Breast epithelium (tissue), 3 donors: ENCODE data around the gene SIK2.

Experiments used
- POLR2AphosphoS5 ChIP-seq, 3 donors: sonication (generic); formaldehyde crosslinking; IDR thresholded peaks; one replicate each; pipeline ENCODE4 v1.6.1; 2017; ENCODE audit warnings: antibody characterized with exemption in 3 of 3
- TF ChIP-seq, protein P1 (sequence below), 3 donors: fragments of 450-650 bp; IDR thresholded peaks; one replicate each; pipeline ENCODE4 v1.5.1; 2016 to 2017; ENCODE audit warnings: antibody characterized with exemption in 3 of 3, mild to moderate bottlenecking in 3 of 3, moderate library complexity in 3 of 3

DNA sequence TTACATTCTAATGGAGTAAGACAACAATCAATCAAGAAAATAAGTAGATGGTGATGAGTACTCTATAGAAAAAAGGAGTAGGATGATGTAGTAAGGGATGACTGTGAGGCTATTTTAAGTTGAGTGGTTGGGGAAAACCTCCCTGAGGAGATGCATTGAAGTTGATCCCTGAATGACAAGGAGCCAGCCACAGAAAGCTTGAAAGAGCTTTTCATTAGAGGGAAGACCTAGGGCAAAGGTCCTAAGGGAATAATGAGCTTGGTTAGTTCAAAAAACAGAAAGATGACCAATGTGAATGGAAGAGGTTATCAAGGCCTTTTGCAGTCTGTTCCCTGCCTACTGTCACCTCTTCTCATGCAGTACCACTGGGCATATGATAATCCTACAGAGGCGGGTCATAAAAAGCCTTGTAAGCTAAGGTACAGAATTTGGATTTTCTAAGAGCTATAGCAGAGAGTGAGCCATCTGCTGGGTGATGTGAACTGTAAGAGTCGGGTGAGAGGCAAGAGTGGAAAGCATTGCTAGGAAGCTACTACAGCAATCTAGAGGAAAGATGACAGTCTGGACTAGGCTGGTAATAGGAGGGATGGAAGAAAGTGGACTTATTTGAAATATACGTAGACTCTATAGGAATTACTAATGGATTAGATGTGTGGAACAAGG is 160.9 kb downstream of the SIK2 start:
- TF ChIP-seq POLR2AphosphoS5 (IDR thresholded peaks at IDR 0.05), result no peak
- TF ChIP-seq, protein P1, sequence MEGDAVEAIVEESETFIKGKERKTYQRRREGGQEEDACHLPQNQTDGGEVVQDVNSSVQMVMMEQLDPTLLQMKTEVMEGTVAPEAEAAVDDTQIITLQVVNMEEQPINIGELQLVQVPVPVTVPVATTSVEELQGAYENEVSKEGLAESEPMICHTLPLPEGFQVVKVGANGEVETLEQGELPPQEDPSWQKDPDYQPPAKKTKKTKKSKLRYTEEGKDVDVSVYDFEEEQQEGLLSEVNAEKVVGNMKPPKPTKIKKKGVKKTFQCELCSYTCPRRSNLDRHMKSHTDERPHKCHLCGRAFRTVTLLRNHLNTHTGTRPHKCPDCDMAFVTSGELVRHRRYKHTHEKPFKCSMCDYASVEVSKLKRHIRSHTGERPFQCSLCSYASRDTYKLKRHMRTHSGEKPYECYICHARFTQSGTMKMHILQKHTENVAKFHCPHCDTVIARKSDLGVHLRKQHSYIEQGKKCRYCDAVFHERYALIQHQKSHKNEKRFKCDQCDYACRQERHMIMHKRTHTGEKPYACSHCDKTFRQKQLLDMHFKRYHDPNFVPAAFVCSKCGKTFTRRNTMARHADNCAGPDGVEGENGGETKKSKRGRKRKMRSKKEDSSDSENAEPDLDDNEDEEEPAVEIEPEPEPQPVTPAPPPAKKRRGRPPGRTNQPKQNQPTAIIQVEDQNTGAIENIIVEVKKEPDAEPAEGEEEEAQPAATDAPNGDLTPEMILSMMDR (IDR thresholded peaks at IDR 0.05), result no peak
